Sigmoid colon (tissue), 4 donors: ENCODE results near the gene PSAP.

ENCODE experiments used
- EP300 ChIP-seq, 4 donors: sonication (generic); formaldehyde crosslinking; IDR thresholded peaks; one replicate each; pipeline ENCODE4 v1.6.1; 2017; ENCODE audit warnings: antibody characterized with exemption in 4 of 4
- TF ChIP-seq, protein P1 (sequence below), 4 experiments: fragments of 450-650 bp in 3 of 4; fragments of 200-600 bp in 1 of 4; IDR thresholded peaks; one replicate each; pipeline ENCODE4 v1.5.1; 2016 to 2019; ENCODE audit warnings: antibody characterized with exemption in 4 of 4, mild to moderate bottlenecking in 3 of 4, moderate library complexity in 2 of 4

GRCh38 chr10:71844084-71844483 is 7.0 kb downstream of the PSAP start:
- TF ChIP-seq, protein P1, sequence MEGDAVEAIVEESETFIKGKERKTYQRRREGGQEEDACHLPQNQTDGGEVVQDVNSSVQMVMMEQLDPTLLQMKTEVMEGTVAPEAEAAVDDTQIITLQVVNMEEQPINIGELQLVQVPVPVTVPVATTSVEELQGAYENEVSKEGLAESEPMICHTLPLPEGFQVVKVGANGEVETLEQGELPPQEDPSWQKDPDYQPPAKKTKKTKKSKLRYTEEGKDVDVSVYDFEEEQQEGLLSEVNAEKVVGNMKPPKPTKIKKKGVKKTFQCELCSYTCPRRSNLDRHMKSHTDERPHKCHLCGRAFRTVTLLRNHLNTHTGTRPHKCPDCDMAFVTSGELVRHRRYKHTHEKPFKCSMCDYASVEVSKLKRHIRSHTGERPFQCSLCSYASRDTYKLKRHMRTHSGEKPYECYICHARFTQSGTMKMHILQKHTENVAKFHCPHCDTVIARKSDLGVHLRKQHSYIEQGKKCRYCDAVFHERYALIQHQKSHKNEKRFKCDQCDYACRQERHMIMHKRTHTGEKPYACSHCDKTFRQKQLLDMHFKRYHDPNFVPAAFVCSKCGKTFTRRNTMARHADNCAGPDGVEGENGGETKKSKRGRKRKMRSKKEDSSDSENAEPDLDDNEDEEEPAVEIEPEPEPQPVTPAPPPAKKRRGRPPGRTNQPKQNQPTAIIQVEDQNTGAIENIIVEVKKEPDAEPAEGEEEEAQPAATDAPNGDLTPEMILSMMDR (IDR thresholded peaks at IDR 0.05): no peak
- no peak for TF ChIP-seq EP300 (IDR thresholded peaks at IDR 0.05)
